HG02678 (cell line): Measurements from ENCODE around the gene DIDO1.
A peak's percentile ranks its signal among the peaks of the same experiment; 100 is the strongest.

Experiments
- ATAC-seq: cut with Tn5 transposase; IDR thresholded peaks from one replicate; pipeline ENCODE4 v1.9.1; 2021; ENCODE audit warnings: mild to moderate bottlenecking, moderate library complexity; ENCODE audit not compliant: unreplicated experiment

Gene DIDO1

GRCh38 chr20:62951896-62952372, 25.6 kb upstream of the DIDO1 start:
- no peak for ATAC-seq

GRCh38 chr20:62951143-62951895, 25.0 kb upstream of the DIDO1 start:
- ATAC-seq = no peak

- no peak for ATAC-seq
Observed at GRCh38 chr20:62950741-62951140, 24.4 kb upstream of the DIDO1 start.

GRCh38 chr20:62949962-62950361, 23.7 kb upstream of the DIDO1 start:
- ATAC-seq = no peak

- no peak for ATAC-seq
Observed at GRCh38 chr20:62949153-62949821, 23.0 kb upstream of the DIDO1 start.

- ATAC-seq = no peak
Observed at GRCh38 chr20:62947532-62948300, 21.4 kb upstream of the DIDO1 start.

- ATAC-seq = no peak
Observed at GRCh38 chr20:62946918-62947317, 20.6 kb upstream of the DIDO1 start.

- ATAC-seq = no peak
Observed at GRCh38 chr20:62945771-62946339, 19.6 kb upstream of the DIDO1 start.

- no peak for ATAC-seq
Observed at GRCh38 chr20:62944746-62945145, 18.4 kb upstream of the DIDO1 start.

GRCh38 chr20:62944184-62944583, 17.9 kb upstream of the DIDO1 start:
- no peak for ATAC-seq

- no peak for ATAC-seq
Observed at GRCh38 chr20:62943396-62943795, 17.1 kb upstream of the DIDO1 start.

GRCh38 chr20:62942456-62942855, 16.2 kb upstream of the DIDO1 start:
- ATAC-seq = no peak

- ATAC-seq = no peak
Observed at GRCh38 chr20:62941792-62942191, 15.5 kb upstream of the DIDO1 start.

- ATAC-seq = no peak
Observed at GRCh38 chr20:62940875-62941274, 14.6 kb upstream of the DIDO1 start.

- peak; percentile 49 for ATAC-seq
Observed at GRCh38 chr20:62938105-62938888, 12.0 kb upstream of the DIDO1 start, which contains the start of gene GID8. GID8 (plus strand) TSS chr20:62938147; CDS start chr20:62941503, 3,356 bp downstream.

GRCh38 chr20:62937268-62938104, 11.2 kb upstream of the DIDO1 start:
- ATAC-seq = peak; percentile 86

GRCh38 chr20:62935968-62936585, 9.8 kb upstream of the DIDO1 start:
- no peak for ATAC-seq

GRCh38 chr20:62935204-62935967, 9.1 kb upstream of the DIDO1 start:
- no peak for ATAC-seq
